HG03432 (cell line): ENCODE results near the gene LHPP.

Source experiments
- ATAC-seq: cut with Tn5 transposase; IDR thresholded peaks from one replicate; pipeline ENCODE4 v1.9.1; 2021; ENCODE audit warnings: mild to moderate bottlenecking, moderate library complexity; ENCODE audit not compliant: unreplicated experiment

The LHPP gene

GRCh38 chr10:124618470-124619073, 156.9 kb downstream of the LHPP start:
- peak; percentile 1 for ATAC-seq

- ATAC-seq, result peak; percentile 43
Measured at GRCh38 chr10:124619195-124619594, 157.6 kb downstream of the LHPP start.

- peak; percentile 41 for ATAC-seq
Measured at GRCh38 chr10:124619802-124620490, 158.3 kb downstream of the LHPP start.

- no peak for ATAC-seq
Measured at GRCh38 chr10:124621637-124622036, 160.0 kb downstream of the LHPP start.

- no peak for ATAC-seq
Measured at GRCh38 chr10:124622158-124622557, 160.5 kb downstream of the LHPP start.

- no peak for ATAC-seq
Measured at GRCh38 chr10:124622866-124623536, 161.4 kb downstream of the LHPP start.

GRCh38 chr10:124624006-124624405, 162.4 kb downstream of the LHPP start:
- no peak for ATAC-seq

- no peak for ATAC-seq
Measured at GRCh38 chr10:124624466-124624865, 162.8 kb downstream of the LHPP start.

GRCh38 chr10:124624895-124625294, 163.3 kb downstream of the LHPP start:
- no peak for ATAC-seq

GRCh38 chr10:124625831-124626238, 164.2 kb downstream of the LHPP start:
- ATAC-seq, result no peak

- peak; percentile 81 for ATAC-seq
Measured at GRCh38 chr10:124626759-124627380, 165.2 kb downstream of the LHPP start.

- no peak for ATAC-seq
Measured at GRCh38 chr10:124627866-124628675, 166.4 kb downstream of the LHPP start.

- no peak for ATAC-seq
Measured at GRCh38 chr10:124628676-124629021, 167.0 kb downstream of the LHPP start.

GRCh38 chr10:124629415-124629814, 167.8 kb downstream of the LHPP start:
- ATAC-seq, result no peak

- no peak for ATAC-seq
Measured at GRCh38 chr10:124629842-124630241, 168.2 kb downstream of the LHPP start.

- ATAC-seq, result no peak
Measured at GRCh38 chr10:124630551-124630950, 168.9 kb downstream of the LHPP start.

GRCh38 chr10:124632064-124632531, 170.5 kb downstream of the LHPP start:
- no peak for ATAC-seq

GRCh38 chr10:124632566-124632965, 170.9 kb downstream of the LHPP start:
- ATAC-seq, result no peak

GRCh38 chr10:124636271-124636995, 174.8 kb downstream of the LHPP start:
- no peak for ATAC-seq

GRCh38 chr10:124637091-124637700, 175.6 kb downstream of the LHPP start:
- ATAC-seq, result no peak
